ENCODE results near the gene SCNN1G. TPM values are rescaled to one million over a fixed set of nuclear protein-coding genes. Genes with fewer than 3 reads are reported as not detected.
A peak's percentile ranks its signal among the peaks of the same experiment; 100 is the strongest.

Gene SCNN1G
- total and polyA plus RNA-seq, 2 of the 13 experiments (the other 11 are each of a cell fraction or from before 2014, with no cell fraction given): not detected

DNA sequence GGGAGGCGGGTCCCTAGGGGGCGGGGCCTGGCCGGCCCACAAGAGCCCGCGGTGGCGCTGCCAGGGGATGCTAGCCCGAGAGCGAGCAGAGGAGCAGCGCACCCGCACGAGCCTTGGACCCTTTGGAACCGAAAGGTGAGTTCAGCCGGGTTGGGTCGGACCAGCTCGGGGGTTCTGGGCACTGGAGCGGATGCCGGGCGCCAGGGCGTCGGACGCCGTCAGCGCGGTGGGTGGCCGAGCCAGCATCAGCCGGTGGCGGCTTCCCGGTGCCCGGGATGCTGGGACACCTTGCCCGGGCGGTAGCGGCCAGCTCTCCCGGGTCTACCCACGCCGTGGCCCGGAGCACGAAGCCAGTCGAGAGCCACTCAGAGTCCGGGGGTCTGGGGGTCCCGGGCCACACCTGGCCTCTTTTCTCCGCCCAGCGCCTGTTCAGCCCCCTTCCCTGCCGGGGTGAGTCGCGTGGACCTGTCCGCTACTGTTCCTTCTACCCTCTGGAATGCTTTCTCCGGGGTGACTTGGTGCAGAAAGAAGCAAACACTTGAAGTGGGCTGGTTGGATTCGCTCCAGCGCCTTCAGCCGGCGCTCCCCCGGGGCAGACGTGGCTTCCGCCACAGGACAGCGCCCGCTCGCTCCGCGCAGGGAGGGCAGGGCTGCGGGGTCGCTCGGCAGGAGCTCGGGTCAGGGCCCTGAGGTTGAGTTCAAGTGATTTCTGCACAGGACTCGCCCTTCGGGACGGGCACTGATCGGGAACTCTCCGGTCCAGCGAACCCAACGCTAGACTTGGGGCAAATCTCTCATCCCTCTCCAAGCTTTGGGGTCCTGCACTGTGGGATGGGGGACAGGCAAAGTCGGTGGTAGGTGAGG lies at the start of gene SCNN1G (continued):
- TF ChIP-seq KDM3A (CRISPR knock-in tag; IDR thresholded peaks at IDR 0.05; ENCODE audit: low read depth): peak; percentile 39; the same call in 1 of the 2 replicates
- no peak for TF ChIP-seq GZF1 (CRISPR knock-in tag; IDR thresholded peaks at IDR 0.05)
- no peak for TF ChIP-seq TOPORS (CRISPR knock-in tag; IDR thresholded peaks at IDR 0.05)
- TF ChIP-seq ZNF34 (CRISPR knock-in tag; IDR thresholded peaks at IDR 0.05; ENCODE audit: borderline replicate concordance): no peak; the same call in 1 of the 2 replicates
- no peak for TF ChIP-seq ATF1 (CRISPR knock-in tag; IDR thresholded peaks at IDR 0.05)
- no peak for TF ChIP-seq ZNF879 (CRISPR knock-in tag; IDR thresholded peaks at IDR 0.05)
- no peak for TF ChIP-seq BCL6 (CRISPR knock-in tag; IDR thresholded peaks at IDR 0.05)
- TF ChIP-seq, protein P1, sequence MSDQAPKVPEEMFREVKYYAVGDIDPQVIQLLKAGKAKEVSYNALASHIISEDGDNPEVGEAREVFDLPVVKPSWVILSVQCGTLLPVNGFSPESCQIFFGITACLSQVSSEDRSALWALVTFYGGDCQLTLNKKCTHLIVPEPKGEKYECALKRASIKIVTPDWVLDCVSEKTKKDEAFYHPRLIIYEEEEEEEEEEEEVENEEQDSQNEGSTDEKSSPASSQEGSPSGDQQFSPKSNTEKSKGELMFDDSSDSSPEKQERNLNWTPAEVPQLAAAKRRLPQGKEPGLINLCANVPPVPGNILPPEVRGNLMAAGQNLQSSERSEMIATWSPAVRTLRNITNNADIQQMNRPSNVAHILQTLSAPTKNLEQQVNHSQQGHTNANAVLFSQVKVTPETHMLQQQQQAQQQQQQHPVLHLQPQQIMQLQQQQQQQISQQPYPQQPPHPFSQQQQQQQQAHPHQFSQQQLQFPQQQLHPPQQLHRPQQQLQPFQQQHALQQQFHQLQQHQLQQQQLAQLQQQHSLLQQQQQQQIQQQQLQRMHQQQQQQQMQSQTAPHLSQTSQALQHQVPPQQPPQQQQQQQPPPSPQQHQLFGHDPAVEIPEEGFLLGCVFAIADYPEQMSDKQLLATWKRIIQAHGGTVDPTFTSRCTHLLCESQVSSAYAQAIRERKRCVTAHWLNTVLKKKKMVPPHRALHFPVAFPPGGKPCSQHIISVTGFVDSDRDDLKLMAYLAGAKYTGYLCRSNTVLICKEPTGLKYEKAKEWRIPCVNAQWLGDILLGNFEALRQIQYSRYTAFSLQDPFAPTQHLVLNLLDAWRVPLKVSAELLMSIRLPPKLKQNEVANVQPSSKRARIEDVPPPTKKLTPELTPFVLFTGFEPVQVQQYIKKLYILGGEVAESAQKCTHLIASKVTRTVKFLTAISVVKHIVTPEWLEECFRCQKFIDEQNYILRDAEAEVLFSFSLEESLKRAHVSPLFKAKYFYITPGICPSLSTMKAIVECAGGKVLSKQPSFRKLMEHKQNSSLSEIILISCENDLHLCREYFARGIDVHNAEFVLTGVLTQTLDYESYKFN (CRISPR knock-in tag; conservative IDR thresholded peaks at IDR 0.05): no peak
- TF ChIP-seq ZSCAN12 (CRISPR knock-in tag; IDR thresholded peaks at IDR 0.05): no peak
- peak; percentile 23; the same call in 1 of the 2 replicates for TF ChIP-seq KMT2A (CRISPR knock-in tag; IDR thresholded peaks at IDR 0.05)
- no peak for TF ChIP-seq NFKBIZ (CRISPR knock-in tag; IDR thresholded peaks at IDR 0.05)
- TF ChIP-seq, protein P2, sequence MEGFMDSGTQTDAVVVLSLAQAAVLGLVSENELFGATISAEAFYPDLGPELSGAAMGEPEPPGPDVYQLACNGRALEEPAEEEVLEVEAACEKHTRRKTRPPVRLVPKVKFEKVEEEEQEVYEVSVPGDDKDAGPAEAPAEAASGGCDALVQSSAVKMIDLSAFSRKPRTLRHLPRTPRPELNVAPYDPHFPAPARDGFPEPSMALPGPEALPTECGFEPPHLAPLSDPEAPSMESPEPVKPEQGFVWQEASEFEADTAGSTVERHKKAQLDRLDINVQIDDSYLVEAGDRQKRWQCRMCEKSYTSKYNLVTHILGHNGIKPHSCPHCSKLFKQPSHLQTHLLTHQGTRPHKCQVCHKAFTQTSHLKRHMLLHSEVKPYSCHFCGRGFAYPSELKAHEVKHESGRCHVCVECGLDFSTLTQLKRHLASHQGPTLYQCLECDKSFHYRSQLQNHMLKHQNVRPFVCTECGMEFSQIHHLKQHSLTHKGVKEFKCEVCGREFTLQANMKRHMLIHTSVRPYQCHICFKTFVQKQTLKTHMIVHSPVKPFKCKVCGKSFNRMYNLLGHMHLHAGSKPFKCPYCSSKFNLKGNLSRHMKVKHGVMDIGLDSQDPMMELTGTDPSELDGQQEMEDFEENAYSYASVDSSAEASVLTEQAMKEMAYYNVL (CRISPR knock-in tag; IDR thresholded peaks at IDR 0.05; ENCODE audit: borderline replicate concordance): no peak; the same call in 1 of the 2 replicates
- TF ChIP-seq ZNF746 (CRISPR knock-in tag; IDR thresholded peaks at IDR 0.05): 0 out of 2 replicates have a peak, but pooled peaks have one; percentile 22
- no peak for TF ChIP-seq RBM39 (IDR thresholded peaks at IDR 0.05; ENCODE audit: low read depth, low read length, poor library complexity, severe bottlenecking)
- TF ChIP-seq ZFP91 (CRISPR knock-in tag; IDR thresholded peaks at IDR 0.05; ENCODE audit: borderline replicate concordance): 0 out of 2 replicates have a peak, but pooled peaks have one; percentile 9
- no peak for TF ChIP-seq ZNF383 (CRISPR knock-in tag; IDR thresholded peaks at IDR 0.05; ENCODE audit: borderline replicate concordance)
- no peak for TF ChIP-seq ZBTB7A (CRISPR knock-in tag; IDR thresholded peaks at IDR 0.05)
- no peak for TF ChIP-seq CREM (IDR thresholded peaks at IDR 0.05)
- no peak for TF ChIP-seq CREM (CRISPR knock-in tag; IDR thresholded peaks at IDR 0.05)
- TF ChIP-seq SETDB1 (CRISPR knock-in tag; IDR thresholded peaks at IDR 0.05; ENCODE audit: borderline replicate concordance): no peak
- no peak for TF ChIP-seq ZSCAN20 (CRISPR knock-in tag; IDR thresholded peaks at IDR 0.05; ENCODE audit: borderline replicate concordance)
- TF ChIP-seq ZFP36L1 (CRISPR knock-in tag; IDR thresholded peaks at IDR 0.05): no peak
- no peak for TF ChIP-seq CBX5 (CRISPR knock-in tag; IDR thresholded peaks at IDR 0.05; ENCODE audit: borderline replicate concordance)

Data from HepG2 (cell line).